Measurements from ENCODE around the gene PITRM1.

The PITRM1 gene

GRCh38 chr10:3097160-3097559 lies 75.4 kb downstream of the PITRM1 start:
- no peaks in the 10 kb centered on the region for H3K9me3 ChIP-seq (ENCODE audit: insufficient read depth, low read length)
- peaks cover 71% of the 10 kb centered on the region for H3K79me2 ChIP-seq (ENCODE audit: insufficient read depth, low read length)
- H3K9ac ChIP-seq (ENCODE audit: low read length), result no peak overlapping the region
- H3K27me3 ChIP-seq (ENCODE audit: low read length), result no peaks in the 10 kb centered on the region
- no peaks in the 10 kb centered on the region for H3K9me2 ChIP-seq (replicated peaks; ENCODE audit: insufficient read depth, low read length)
- H4K20me1 ChIP-seq (ENCODE audit: low read depth, low read length), result peaks cover 13% of the 10 kb centered on the region; the same call in 1 of the 2 replicates
- H3F3A ChIP-seq (ENCODE audit: insufficient read depth), result 0 out of 2 replicates have a peak, but pooled peaks cover 3% of the 10 kb centered on the region
- H3K36me3 ChIP-seq (ENCODE audit: low read length), result peaks cover 6% of the 10 kb centered on the region; the same call in 1 of the 2 replicates
- H3K27ac ChIP-seq (ENCODE audit: low read depth, low read length), result no peak overlapping the region
- TF ChIP-seq CTCF (IDR thresholded peaks at IDR 0.05; ENCODE audit: insufficient read depth, low read length, poor library complexity, severe bottlenecking), result no peak
- no peak for TF ChIP-seq EZH2phosphoT487 (conservative IDR thresholded peaks at IDR 0.05; ENCODE audit: low read length)
- H2AFZ ChIP-seq (ENCODE audit: low read depth, low read length, severe bottlenecking), result no peak overlapping the region
- no peak overlapping the region for H3K4me3 ChIP-seq (ENCODE audit: insufficient read depth, low read length, poor library complexity, severe bottlenecking)
- H3K4me2 ChIP-seq (ENCODE audit: low read depth, low read length, poor library complexity, severe bottlenecking), result no peak overlapping the region

- no peak overlapping the region for H3K9ac ChIP-seq (ENCODE audit: low read length)
- H2AFZ ChIP-seq (ENCODE audit: low read depth, low read length, severe bottlenecking), result no peak overlapping the region
- H3F3A ChIP-seq (ENCODE audit: insufficient read depth), result 0 out of 2 replicates have a peak, but pooled peaks cover 3% of the 10 kb centered on the region
- peaks cover 81% of the 10 kb centered on the region for H3K79me2 ChIP-seq (ENCODE audit: insufficient read depth, low read length)
- no peak overlapping the region for H3K4me3 ChIP-seq (ENCODE audit: insufficient read depth, low read length, poor library complexity, severe bottlenecking)
- peaks cover 17% of the 10 kb centered on the region for H4K20me1 ChIP-seq (ENCODE audit: low read depth, low read length)
- no peak for TF ChIP-seq CTCF (IDR thresholded peaks at IDR 0.05; ENCODE audit: insufficient read depth, low read length, poor library complexity, severe bottlenecking)
- no peak for TF ChIP-seq EZH2phosphoT487 (conservative IDR thresholded peaks at IDR 0.05; ENCODE audit: low read length)
- no peak overlapping the region for H3K27ac ChIP-seq (ENCODE audit: low read depth, low read length)
- H3K4me2 ChIP-seq (ENCODE audit: low read depth, low read length, poor library complexity, severe bottlenecking), result no peak overlapping the region
- peaks cover 6% of the 10 kb centered on the region; the same call in 1 of the 2 replicates for H3K36me3 ChIP-seq (ENCODE audit: low read length)
- H3K9me3 ChIP-seq (ENCODE audit: insufficient read depth, low read length), result no peaks in the 10 kb centered on the region
- H3K27me3 ChIP-seq (ENCODE audit: low read length), result no peaks in the 10 kb centered on the region
- H3K9me2 ChIP-seq (replicated peaks; ENCODE audit: insufficient read depth, low read length), result no peaks in the 10 kb centered on the region
Measured at GRCh38 chr10:3096149-3096548, 76.4 kb downstream of the PITRM1 start.

GRCh38 chr10:3095373-3096139 lies 77.0 kb downstream of the PITRM1 start:
- 0 out of 2 replicates have a peak, but pooled peaks cover 3% of the 10 kb centered on the region for H3F3A ChIP-seq (ENCODE audit: insufficient read depth)
- no peak overlapping the region for H2AFZ ChIP-seq (ENCODE audit: low read depth, low read length, severe bottlenecking)
- H3K4me3 ChIP-seq (ENCODE audit: insufficient read depth, low read length, poor library complexity, severe bottlenecking), result no peak overlapping the region
- H3K27ac ChIP-seq (ENCODE audit: low read depth, low read length), result no peak overlapping the region
- peaks cover 22% of the 10 kb centered on the region for H4K20me1 ChIP-seq (ENCODE audit: low read depth, low read length)
- no peaks in the 10 kb centered on the region for H3K9me3 ChIP-seq (ENCODE audit: insufficient read depth, low read length)
- peaks cover 87% of the 10 kb centered on the region for H3K79me2 ChIP-seq (ENCODE audit: insufficient read depth, low read length)
- H3K27me3 ChIP-seq (ENCODE audit: low read length), result no peaks in the 10 kb centered on the region
- no peaks in the 10 kb centered on the region for H3K9me2 ChIP-seq (replicated peaks; ENCODE audit: insufficient read depth, low read length)
- H3K9ac ChIP-seq (ENCODE audit: low read length), result no peak overlapping the region
- H3K36me3 ChIP-seq (ENCODE audit: low read length), result peaks cover 6% of the 10 kb centered on the region; the same call in 1 of the 2 replicates
- TF ChIP-seq EZH2phosphoT487 (conservative IDR thresholded peaks at IDR 0.05; ENCODE audit: low read length) (no peak), CTCF (IDR thresholded peaks at IDR 0.05; ENCODE audit: insufficient read depth, low read length, poor library complexity, severe bottlenecking) (no peak)
- no peak overlapping the region for H3K4me2 ChIP-seq (ENCODE audit: low read depth, low read length, poor library complexity, severe bottlenecking)

Measured in SU-DHL-6 (cell line).